ENCODE data around the gene CASK.

Gene CASK

DNA sequence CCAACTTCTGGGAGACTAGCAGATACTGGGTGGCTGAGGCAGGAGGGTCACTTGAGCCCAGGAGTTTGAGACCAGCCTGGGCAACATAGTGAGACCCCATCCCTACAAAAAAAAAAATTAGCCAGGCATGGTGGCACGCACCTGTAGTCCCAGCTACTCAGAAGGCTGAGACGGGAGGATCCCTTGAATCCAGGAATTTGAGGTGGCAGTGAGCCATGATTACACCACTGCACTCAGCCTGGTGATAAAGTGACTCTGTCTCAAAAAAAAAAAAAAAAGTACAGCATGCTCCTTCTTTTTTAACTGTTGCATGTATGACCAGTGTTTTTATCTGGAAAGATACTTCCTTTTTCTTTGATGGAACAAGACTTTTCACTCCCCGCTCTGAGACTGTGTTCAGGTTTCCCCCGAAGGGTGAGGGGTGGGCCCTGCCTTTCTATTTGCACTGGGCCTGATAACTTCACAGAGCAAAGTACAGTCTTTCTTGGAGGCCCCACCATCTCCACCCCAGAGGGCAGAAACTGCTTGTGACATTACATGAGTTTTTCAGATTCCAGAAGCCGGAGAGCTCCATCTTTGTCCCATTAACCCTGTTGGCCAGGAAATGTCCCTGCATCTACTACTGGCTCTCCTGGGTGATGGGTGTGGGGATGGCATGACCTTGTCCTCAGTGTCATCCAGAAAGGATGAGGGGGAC is 441.1 kb downstream of the CASK start:
- H3K4me3 ChIP-seq (ENCODE audit: low read depth, low read length): no peak overlapping the region
- TF ChIP-seq, protein P1, sequence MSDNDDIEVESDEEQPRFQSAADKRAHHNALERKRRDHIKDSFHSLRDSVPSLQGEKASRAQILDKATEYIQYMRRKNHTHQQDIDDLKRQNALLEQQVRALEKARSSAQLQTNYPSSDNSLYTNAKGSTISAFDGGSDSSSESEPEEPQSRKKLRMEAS (IDR thresholded peaks at IDR 0.05; ENCODE audit: low read depth, low read length): no peak
- TF ChIP-seq MYC (IDR thresholded peaks at IDR 0.05; ENCODE audit: low read depth, low read length) (no peak), POLR2A (IDR thresholded peaks at IDR 0.05; ENCODE audit: extremely low read depth, insufficient read length) (no peak)
- TF ChIP-seq, protein P2, sequence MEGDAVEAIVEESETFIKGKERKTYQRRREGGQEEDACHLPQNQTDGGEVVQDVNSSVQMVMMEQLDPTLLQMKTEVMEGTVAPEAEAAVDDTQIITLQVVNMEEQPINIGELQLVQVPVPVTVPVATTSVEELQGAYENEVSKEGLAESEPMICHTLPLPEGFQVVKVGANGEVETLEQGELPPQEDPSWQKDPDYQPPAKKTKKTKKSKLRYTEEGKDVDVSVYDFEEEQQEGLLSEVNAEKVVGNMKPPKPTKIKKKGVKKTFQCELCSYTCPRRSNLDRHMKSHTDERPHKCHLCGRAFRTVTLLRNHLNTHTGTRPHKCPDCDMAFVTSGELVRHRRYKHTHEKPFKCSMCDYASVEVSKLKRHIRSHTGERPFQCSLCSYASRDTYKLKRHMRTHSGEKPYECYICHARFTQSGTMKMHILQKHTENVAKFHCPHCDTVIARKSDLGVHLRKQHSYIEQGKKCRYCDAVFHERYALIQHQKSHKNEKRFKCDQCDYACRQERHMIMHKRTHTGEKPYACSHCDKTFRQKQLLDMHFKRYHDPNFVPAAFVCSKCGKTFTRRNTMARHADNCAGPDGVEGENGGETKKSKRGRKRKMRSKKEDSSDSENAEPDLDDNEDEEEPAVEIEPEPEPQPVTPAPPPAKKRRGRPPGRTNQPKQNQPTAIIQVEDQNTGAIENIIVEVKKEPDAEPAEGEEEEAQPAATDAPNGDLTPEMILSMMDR (IDR thresholded peaks at IDR 0.05; ENCODE audit: low read depth, low read length): no peak
- no peak for DNase-seq (ENCODE audit: low read depth)

DNA sequence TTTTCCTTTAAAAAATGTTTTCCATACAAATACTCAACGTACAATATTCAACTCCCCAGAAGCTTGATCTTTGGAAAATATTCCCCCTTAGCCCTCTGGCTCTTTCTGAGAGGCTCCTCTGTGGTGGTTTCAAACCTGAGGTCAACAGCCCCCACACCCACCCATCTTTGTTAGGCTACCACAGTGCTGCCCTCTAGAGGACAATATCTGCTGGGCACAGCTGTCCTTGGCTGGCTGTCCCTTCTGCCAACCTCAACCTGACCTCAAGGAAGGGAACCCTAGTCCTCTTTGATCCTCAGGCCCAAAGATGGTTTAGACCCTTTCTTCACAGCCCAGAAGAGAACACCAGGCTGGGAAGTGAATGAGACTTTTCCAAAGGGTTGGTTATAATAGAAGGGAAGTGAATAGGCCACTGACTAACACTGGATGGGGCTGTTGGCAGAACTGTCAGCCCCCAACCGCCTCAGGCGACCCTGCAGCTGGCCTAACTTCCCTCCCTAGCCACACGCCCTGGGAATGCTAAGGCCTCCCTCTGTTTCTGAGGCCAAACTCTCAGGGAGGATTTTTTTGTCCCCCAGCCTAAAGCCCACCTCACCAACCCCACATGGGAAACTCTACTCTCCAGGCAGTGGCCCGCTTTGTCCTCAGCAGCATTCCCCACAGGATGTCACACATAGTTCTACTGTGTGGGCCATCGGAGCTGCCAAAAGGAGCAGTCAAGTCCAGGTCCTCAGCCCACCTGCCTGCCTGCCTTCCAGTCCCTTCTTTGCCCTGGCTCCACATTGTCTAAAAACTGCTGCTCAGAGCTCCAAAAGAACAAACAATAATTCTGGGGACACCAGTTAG is 441.9 kb downstream of the CASK start:
- peak; percentile 50 for DNase-seq (ENCODE audit: low read depth)
- H3K4me3 ChIP-seq (ENCODE audit: low read depth, low read length): no peak overlapping the region
- TF ChIP-seq MYC (IDR thresholded peaks at IDR 0.05; ENCODE audit: low read depth, low read length): no peak
- TF ChIP-seq, protein P2 (IDR thresholded peaks at IDR 0.05; ENCODE audit: low read depth, low read length): peak; percentile 40

DNA sequence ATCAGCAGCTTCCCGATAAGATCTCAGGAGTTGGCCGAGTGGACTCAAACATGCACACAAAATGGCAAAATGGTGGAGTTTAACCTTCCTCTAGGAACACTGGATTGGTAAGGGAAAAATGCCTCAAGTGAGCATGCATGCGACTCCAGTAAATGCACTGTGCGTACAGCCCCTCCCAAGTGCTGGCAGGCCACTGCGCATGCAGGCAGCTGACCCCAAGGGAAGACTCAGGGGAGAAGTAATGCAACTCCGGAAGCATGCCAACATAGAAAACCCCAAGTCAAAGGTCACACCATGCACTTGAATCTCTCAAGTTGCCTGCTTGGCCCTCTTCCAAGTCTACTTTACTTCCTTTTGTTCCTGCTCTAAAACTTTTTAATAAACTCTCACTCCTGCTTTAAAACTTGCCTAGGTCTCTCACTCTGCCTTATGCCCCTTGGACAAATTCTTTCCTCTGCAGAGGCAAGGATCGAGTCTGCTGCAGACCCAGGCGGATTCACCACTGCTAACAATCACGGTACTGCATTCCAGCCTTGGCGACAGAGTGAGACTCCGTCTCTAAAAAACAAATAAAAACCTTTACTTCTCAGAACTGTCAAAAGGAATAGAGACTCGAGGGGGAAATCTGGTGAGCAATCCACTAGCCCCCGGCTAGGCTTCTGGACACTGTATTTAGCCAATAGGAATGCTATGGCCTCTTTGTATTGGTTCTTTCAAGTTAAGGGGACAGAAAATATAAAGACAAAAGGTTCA is 442.7 kb downstream of the CASK start:
- no peak for DNase-seq (ENCODE audit: low read depth)
- H3K4me3 ChIP-seq (ENCODE audit: low read depth, low read length): no peak overlapping the region
- TF ChIP-seq, protein P1 (IDR thresholded peaks at IDR 0.05; ENCODE audit: low read depth, low read length): no peak

DNA sequence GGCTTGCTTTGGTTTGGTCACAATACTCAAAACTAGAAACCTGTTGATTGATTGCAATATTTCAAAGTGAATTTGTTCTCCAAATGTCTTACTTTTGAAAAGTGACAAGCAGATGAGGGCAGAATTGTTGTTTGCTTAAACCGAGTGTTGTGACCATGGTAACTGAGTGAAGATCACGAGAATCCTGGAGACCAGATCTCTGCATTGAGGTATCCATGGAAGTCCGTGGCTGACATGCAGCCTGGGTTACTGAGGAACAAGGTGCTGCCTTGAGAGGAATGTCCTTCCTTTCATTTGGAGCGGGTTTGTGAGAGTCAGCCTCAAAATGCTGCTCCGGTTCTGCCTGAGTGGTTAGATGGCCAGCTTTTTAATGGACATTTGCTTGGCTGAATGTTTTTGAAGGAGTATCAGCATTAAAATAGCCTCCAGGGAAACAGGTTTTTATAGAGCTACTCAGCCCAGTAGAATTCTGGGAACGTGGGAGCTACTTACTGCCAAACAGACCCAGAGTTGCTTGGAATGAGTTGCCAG is 444.9 kb downstream of the CASK start:
- H3K4me3 ChIP-seq (ENCODE audit: low read depth, low read length): no peak overlapping the region
- no peak for DNase-seq (ENCODE audit: low read depth)
- TF ChIP-seq, protein P1 (IDR thresholded peaks at IDR 0.05; ENCODE audit: low read depth, low read length): no peak
- TF ChIP-seq POLR2A (IDR thresholded peaks at IDR 0.05; ENCODE audit: extremely low read depth, insufficient read length): no peak
- no peak for TF ChIP-seq MYC (IDR thresholded peaks at IDR 0.05; ENCODE audit: low read depth, low read length)
- TF ChIP-seq, protein P2 (IDR thresholded peaks at IDR 0.05; ENCODE audit: low read depth, low read length): no peak

DNA sequence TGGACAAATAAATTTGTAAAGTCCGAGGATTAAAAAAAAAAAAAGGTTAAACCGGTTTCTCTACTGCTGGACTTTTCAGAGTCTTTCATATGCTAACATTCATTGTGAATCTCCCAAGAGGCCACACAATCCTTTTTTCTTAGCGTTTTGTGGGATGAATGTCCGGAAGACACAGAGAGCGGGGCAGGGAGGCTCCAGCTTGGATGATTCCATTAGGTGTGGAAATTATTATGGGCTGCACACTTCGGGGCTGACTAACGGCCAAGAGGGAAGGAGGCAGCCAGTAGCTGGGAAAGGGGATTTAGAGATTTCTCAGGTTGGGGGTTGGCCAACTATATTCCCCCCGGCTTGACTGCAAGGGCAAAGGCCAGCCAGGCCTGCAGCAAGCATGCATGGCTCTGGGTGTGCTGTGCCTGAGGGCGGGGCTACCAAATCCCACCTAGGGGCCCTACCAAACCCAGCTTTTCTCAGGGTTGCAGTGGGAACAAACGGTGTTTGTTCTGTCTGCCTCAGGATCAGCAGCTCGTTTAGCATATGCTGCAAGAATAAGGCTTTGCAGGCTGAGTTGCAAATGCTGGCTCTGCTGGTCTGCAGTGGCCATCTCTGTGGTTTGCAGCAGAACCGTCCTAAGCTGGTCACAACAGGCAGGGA is 447.6 kb downstream of the CASK start:
- H3K4me3 ChIP-seq (ENCODE audit: low read depth, low read length): no peak overlapping the region

More for the DNA sequence above, 447.6 kb downstream of the CASK start:
- no peak for DNase-seq (ENCODE audit: low read depth)
- no peak for TF ChIP-seq POLR2A (IDR thresholded peaks at IDR 0.05; ENCODE audit: extremely low read depth, insufficient read length)
- TF ChIP-seq, protein P2 (IDR thresholded peaks at IDR 0.05; ENCODE audit: low read depth, low read length): no peak
- TF ChIP-seq, protein P1 (IDR thresholded peaks at IDR 0.05; ENCODE audit: low read depth, low read length): no peak
